ENCODE data around the gene POU3F1.

POU3F1 gene

DNA sequence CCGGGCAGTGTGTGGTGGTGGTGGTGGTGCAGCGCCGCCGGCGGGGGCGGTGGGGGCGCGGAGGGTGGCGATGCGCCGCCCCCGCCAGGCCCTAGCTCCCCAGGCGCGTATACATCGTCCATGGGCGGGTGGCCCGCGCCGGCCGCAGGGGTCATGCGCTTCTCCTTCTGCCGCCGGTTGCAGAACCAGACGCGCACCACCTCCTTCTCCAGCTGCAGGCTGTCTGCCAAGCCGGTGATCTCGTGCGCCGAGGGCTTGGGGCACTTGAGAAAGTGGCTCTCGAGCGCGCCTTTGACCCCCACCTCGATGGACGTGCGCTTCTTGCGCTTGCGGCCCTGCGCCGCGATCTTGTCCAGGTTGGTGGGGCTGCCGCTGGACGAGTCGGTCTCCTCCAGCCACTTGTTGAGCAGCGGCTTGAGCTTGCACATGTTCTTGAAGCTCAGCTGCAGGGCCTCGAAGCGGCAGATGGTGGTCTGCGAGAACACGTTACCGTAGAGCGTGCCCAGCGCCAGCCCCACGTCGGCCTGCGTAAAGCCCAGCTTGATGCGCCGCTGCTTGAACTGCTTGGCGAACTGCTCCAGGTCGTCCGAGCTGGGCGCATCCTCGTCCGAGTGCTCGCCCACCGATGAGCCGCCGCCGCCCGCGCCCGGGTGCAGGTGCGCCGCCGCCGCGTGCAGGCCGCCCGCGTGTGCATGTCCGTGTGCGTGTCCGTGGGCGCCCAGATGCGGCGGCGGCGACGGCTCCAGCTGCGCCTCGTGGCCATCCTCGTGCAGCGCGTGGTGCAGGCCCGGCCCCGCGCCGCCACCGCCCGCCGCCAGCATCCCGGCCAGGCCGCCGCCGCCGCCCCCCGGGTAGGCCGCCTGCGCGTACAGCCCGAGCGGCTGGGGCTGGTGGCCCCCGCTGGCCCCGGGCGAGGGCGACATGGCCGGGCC lies 926 bp downstream of the POU3F1 start:
- H3K4me2 ChIP-seq (ENCODE audit: low read length) = peak overlapping the region; percentile 36
- H4K20me1 ChIP-seq (ENCODE audit: insufficient read depth, low read length) = peaks cover 9% of the 10 kb centered on the region; the same call in 1 of the 2 replicates
- no peaks in the 10 kb centered on the region for H3K27me3 ChIP-seq (ENCODE audit: low read depth, low read length)
- peak overlapping the region; percentile 97 for H3K27ac ChIP-seq (ENCODE audit: low read length)
- peak overlapping the region; percentile 96 for H3K4me3 ChIP-seq (ENCODE audit: low read length)
- H3K36me3 ChIP-seq (replicated peaks; ENCODE audit: low read depth, low read length) = peaks cover 70% of the 10 kb centered on the region
- no peaks in the 10 kb centered on the region for H3K9me3 ChIP-seq (ENCODE audit: insufficient read depth, low read length)
- H3K4me1 ChIP-seq (ENCODE audit: low read length) = peaks cover 28% of the 10 kb centered on the region
- TF ChIP-seq, protein P1, sequence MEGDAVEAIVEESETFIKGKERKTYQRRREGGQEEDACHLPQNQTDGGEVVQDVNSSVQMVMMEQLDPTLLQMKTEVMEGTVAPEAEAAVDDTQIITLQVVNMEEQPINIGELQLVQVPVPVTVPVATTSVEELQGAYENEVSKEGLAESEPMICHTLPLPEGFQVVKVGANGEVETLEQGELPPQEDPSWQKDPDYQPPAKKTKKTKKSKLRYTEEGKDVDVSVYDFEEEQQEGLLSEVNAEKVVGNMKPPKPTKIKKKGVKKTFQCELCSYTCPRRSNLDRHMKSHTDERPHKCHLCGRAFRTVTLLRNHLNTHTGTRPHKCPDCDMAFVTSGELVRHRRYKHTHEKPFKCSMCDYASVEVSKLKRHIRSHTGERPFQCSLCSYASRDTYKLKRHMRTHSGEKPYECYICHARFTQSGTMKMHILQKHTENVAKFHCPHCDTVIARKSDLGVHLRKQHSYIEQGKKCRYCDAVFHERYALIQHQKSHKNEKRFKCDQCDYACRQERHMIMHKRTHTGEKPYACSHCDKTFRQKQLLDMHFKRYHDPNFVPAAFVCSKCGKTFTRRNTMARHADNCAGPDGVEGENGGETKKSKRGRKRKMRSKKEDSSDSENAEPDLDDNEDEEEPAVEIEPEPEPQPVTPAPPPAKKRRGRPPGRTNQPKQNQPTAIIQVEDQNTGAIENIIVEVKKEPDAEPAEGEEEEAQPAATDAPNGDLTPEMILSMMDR (IDR thresholded peaks at IDR 0.05; ENCODE audit: low read depth, low read length) = no peak
- TF ChIP-seq EZH2phosphoT487 (IDR thresholded peaks at IDR 0.05; ENCODE audit: low read depth) = no peak
- H3K79me2 ChIP-seq (ENCODE audit: low read length) = peaks cover 98% of the 10 kb centered on the region
- peak overlapping the region; percentile 98 for H3K9ac ChIP-seq (ENCODE audit: low read length)
- H2AFZ ChIP-seq (ENCODE audit: low read depth, low read length) = no peak overlapping the region

DNA sequence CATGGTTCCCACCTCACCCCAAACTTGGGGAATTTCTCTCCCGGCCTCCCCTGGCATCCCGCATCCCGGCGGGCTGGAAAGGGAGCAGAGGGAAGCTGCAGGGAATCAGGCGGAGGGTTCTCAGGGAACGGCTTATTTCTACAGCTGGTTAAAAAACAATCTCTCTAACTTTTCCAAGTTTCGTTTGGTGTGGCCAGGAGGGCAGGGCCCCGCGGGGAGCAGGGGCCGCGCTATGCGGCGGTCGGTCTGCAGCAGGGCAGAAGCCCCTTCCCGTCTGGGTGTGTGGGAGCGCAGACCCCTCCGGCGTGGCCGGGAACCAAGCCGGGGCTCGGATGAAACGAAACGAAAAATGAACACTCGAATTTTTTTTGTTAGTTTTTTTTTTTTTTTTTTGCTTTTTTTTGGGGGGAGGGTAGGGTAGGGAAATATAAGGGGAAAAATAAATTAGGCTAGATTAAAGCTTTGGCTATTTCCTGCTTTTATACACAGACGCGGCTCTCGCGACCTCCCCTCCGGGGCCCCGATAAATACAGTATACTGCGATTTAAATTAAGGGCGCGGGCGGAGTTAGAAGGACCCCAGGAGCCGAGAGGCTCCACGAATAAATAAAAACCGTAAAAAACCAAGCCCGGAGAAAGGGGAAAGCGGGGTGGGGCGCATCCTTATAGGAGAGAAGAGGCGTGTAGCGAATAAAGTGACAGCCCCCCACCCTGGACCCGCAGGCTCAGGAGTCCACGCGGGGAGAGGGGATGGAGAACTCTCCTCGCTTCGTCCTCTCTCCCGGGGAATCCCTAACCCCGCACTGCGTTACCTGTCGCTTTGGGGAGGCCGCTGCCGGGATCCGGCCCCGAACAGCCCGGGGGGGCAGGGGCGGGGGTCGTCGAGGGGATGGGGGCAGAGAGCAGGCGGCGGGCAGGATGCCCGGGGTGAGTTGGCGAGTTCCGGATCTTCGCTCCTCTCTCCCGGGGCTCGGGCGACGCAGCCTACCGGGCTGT lies 2.1 kb downstream of the POU3F1 start:
- Histone ChIP-seq H3K4me1 (ENCODE audit: low read length) (peaks cover 28% of the 10 kb centered on the region), H3K36me3 (replicated peaks; ENCODE audit: low read depth, low read length) (peaks cover 61% of the 10 kb centered on the region), H4K20me1 (ENCODE audit: insufficient read depth, low read length) (peaks cover 9% of the 10 kb centered on the region; the same call in 1 of the 2 replicates), H3K4me2 (ENCODE audit: low read length) (peak overlapping the region; percentile 87), H3K9ac (ENCODE audit: low read length) (peak overlapping the region; percentile 98), H3K9me3 (ENCODE audit: insufficient read depth, low read length) (no peaks in the 10 kb centered on the region), H3K27ac (ENCODE audit: low read length) (peak overlapping the region; percentile 97), H3K27me3 (ENCODE audit: low read depth, low read length) (no peaks in the 10 kb centered on the region), H2AFZ (ENCODE audit: low read depth, low read length) (no peak overlapping the region), H3K79me2 (ENCODE audit: low read length) (peaks cover 98% of the 10 kb centered on the region), H3K4me3 (ENCODE audit: low read length) (peak overlapping the region; percentile 96)
- TF ChIP-seq, protein P1 (IDR thresholded peaks at IDR 0.05; ENCODE audit: low read depth, low read length) = no peak
- no peak for TF ChIP-seq EZH2phosphoT487 (IDR thresholded peaks at IDR 0.05; ENCODE audit: low read depth)

DNA sequence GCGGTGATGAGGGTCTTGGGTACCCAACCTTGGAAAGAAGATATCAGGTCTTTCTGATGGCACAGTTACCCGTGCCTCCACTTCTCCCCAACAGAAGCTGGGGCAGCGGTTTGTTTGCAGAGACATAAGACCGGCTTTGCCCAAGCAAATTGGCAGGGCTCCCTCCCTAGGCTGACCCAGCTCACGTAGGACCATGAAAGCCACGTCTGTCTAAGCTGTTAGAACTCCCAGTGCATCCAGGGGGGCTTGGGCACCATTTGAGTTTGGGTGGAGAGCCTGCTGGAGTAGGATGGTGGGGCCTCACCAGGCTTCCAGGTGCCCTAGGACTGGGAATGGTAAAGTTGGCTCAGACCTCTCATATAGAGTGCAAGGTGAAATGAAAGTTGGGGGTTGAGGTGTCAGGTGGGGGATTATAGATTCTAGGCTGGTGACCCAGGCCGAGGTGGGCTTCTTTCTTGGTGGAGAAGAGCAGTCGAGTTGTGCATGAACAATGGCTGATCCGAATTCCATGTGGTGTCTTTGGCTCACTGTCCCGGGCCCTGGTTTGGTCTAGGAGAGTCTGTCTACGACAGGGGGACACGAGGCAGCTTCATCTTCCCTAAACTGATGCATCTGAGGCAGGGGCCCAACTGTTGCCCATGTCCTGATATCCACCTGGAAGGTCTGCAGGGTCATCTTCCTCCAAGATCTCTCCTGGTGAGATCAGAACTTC lies 3.4 kb downstream of the POU3F1 start:
- H3K4me1 ChIP-seq (ENCODE audit: low read length) = peaks cover 39% of the 10 kb centered on the region
- peaks cover 9% of the 10 kb centered on the region; the same call in 1 of the 2 replicates for H4K20me1 ChIP-seq (ENCODE audit: insufficient read depth, low read length)
- peaks cover 98% of the 10 kb centered on the region for H3K79me2 ChIP-seq (ENCODE audit: low read length)
- peak overlapping the region; percentile 98 for H3K9ac ChIP-seq (ENCODE audit: low read length)
- peak overlapping the region; percentile 97 for H3K27ac ChIP-seq (ENCODE audit: low read length)
- peak overlapping the region; percentile 87 for H3K4me2 ChIP-seq (ENCODE audit: low read length)
- H3K4me3 ChIP-seq (ENCODE audit: low read length) = peak overlapping the region; percentile 96
- no peaks in the 10 kb centered on the region for H3K27me3 ChIP-seq (ENCODE audit: low read depth, low read length)
- no peak overlapping the region for H2AFZ ChIP-seq (ENCODE audit: low read depth, low read length)
- peaks cover 50% of the 10 kb centered on the region for H3K36me3 ChIP-seq (replicated peaks; ENCODE audit: low read depth, low read length)
- no peaks in the 10 kb centered on the region for H3K9me3 ChIP-seq (ENCODE audit: insufficient read depth, low read length)
- TF ChIP-seq, protein P1 (IDR thresholded peaks at IDR 0.05; ENCODE audit: low read depth, low read length) = no peak
- no peak for TF ChIP-seq EZH2phosphoT487 (IDR thresholded peaks at IDR 0.05; ENCODE audit: low read depth)

Measured in OCI-LY3 (cell line).